ENCODE data around the gene SEC24C.

GRCh38 chr10:73810358-73810734 is 66.2 kb downstream of the SEC24C start:
- TF ChIP-seq CTCF (conservative IDR thresholded peaks at IDR 0.05; ENCODE audit: low read depth, low read length) (no peak), EZH2 (IDR thresholded peaks at IDR 0.05; ENCODE audit: low read length, unreplicated experiment) (no peak)

All from PC-3 (cell line).